ACC112 (cell line): ENCODE measurements around the gene MUC2.

ENCODE experiments used
- H2AFZ ChIP-seq: fragments of 200-600 bp; sonication (generic); one replicate; pipeline ENCODE4 v1.6.0; 2017; ENCODE audit warnings: antibody characterized with exemption, low read length; ENCODE audit not compliant: unreplicated experiment
- H3K27ac ChIP-seq: fragments of 200-600 bp; sonication (generic); 2 replicates; pipeline ENCODE4 v1.5.1; 2014; ENCODE audit warnings: low read depth, mild to moderate bottlenecking, antibody characterized with exemption, low read length, moderate library complexity
- H3K27me3 ChIP-seq: fragments of 200-600 bp; sonication (generic); 2 replicates; pipeline ENCODE4 v1.6.1; 2014; ENCODE audit warnings: mild to moderate bottlenecking, antibody characterized with exemption, low read length, moderate library complexity, mixed read lengths; ENCODE audit not compliant: insufficient read depth
- H3K36me3 ChIP-seq: fragments of 200-600 bp; sonication (generic); 2 replicates; pipeline ENCODE4 v1.6.1; 2016; ENCODE audit warnings: mild to moderate bottlenecking, antibody characterized with exemption, low read length, moderate library complexity, mixed read lengths; ENCODE audit not compliant: insufficient read depth
- H3K4me1 ChIP-seq: fragments of 200-600 bp; sonication (generic); one replicate; pipeline ENCODE4 v1.6.1; 2016; ENCODE audit warnings: low read length, mixed read lengths; ENCODE audit not compliant: insufficient read depth, unreplicated experiment, control insufficient read depth
- H3K4me3 ChIP-seq: fragments of 200-600 bp; sonication (generic); 2 replicates; pipeline ENCODE4 v1.5.1; 2014; ENCODE audit warnings: mild to moderate bottlenecking, low read depth, low read length
- H3K79me2 ChIP-seq: fragments of 200-600 bp; sonication (generic); one replicate; pipeline ENCODE4 v1.6.0; 2016; ENCODE audit warnings: low read length; ENCODE audit not compliant: control insufficient read depth, unreplicated experiment, insufficient read depth

Gene MUC2

GRCh38 chr11:1030556-1030955 lies 44.1 kb upstream of the MUC2 start:
- Histone ChIP-seq H3K27me3 (no peaks in the 10 kb centered on the region), H3K4me1 (no peaks in the 10 kb centered on the region), H3K4me3 (no peak overlapping the region), H2AFZ (no peak overlapping the region), H3K36me3 (no peaks in the 10 kb centered on the region), H3K79me2 (no peaks in the 10 kb centered on the region), H3K27ac (no peak overlapping the region)

GRCh38 chr11:1031121-1031899 lies 43.4 kb upstream of the MUC2 start:
- no peaks in the 10 kb centered on the region for H3K36me3 ChIP-seq
- no peaks in the 10 kb centered on the region for H3K4me1 ChIP-seq
- H3K27me3 ChIP-seq = no peaks in the 10 kb centered on the region
- H2AFZ ChIP-seq = no peak overlapping the region
- no peak overlapping the region for H3K4me3 ChIP-seq
- no peak overlapping the region for H3K27ac ChIP-seq
- no peaks in the 10 kb centered on the region for H3K79me2 ChIP-seq

- Histone ChIP-seq H3K27ac (no peak overlapping the region), H3K4me1 (no peaks in the 10 kb centered on the region), H2AFZ (no peak overlapping the region), H3K27me3 (no peaks in the 10 kb centered on the region), H3K36me3 (no peaks in the 10 kb centered on the region), H3K79me2 (no peaks in the 10 kb centered on the region), H3K4me3 (no peak overlapping the region)
These were observed 42.3 kb upstream of the MUC2 start for GRCh38 chr11:1032310-1032891.

- H3K36me3 ChIP-seq = no peaks in the 10 kb centered on the region
- H2AFZ ChIP-seq = no peak overlapping the region
- no peaks in the 10 kb centered on the region for H3K4me1 ChIP-seq
- H3K79me2 ChIP-seq = no peaks in the 10 kb centered on the region
- no peaks in the 10 kb centered on the region for H3K27me3 ChIP-seq
- H3K4me3 ChIP-seq = no peak overlapping the region
- no peak overlapping the region for H3K27ac ChIP-seq
These were observed 41.5 kb upstream of the MUC2 start for GRCh38 chr11:1033016-1033798.

- Histone ChIP-seq H3K4me1 (no peaks in the 10 kb centered on the region), H3K27ac (no peak overlapping the region), H3K79me2 (no peaks in the 10 kb centered on the region), H3K4me3 (no peak overlapping the region), H3K36me3 (no peaks in the 10 kb centered on the region), H2AFZ (no peak overlapping the region), H3K27me3 (no peaks in the 10 kb centered on the region)
These were observed 40.7 kb upstream of the MUC2 start for GRCh38 chr11:1034001-1034400.

- H3K4me1 ChIP-seq = no peaks in the 10 kb centered on the region
These were observed 40.0 kb upstream of the MUC2 start for GRCh38 chr11:1034456-1035295.

GRCh38 chr11:1035577-1036283 lies 38.9 kb upstream of the MUC2 start:
- Histone ChIP-seq H2AFZ (no peak overlapping the region), H3K4me3 (no peak overlapping the region), H3K79me2 (no peaks in the 10 kb centered on the region), H3K36me3 (no peaks in the 10 kb centered on the region), H3K27ac (no peak overlapping the region), H3K4me1 (no peaks in the 10 kb centered on the region), H3K27me3 (no peaks in the 10 kb centered on the region)

More at GRCh38 chr11:1034456-1035295, 40.0 kb upstream of the MUC2 start:
- Histone ChIP-seq H3K4me3 (no peak overlapping the region), H3K79me2 (no peaks in the 10 kb centered on the region), H3K27ac (no peak overlapping the region), H3K27me3 (no peaks in the 10 kb centered on the region), H2AFZ (no peak overlapping the region), H3K36me3 (no peaks in the 10 kb centered on the region)

- Histone ChIP-seq H3K79me2 (no peaks in the 10 kb centered on the region), H3K36me3 (no peaks in the 10 kb centered on the region), H2AFZ (no peak within 1 kb of the TSS), H3K27ac (no peak within 1 kb of the TSS), H3K27me3 (no peaks in the 10 kb centered on the region), H3K4me3 (no peak within 1 kb of the TSS), H3K4me1 (no peaks in the 10 kb centered on the region)
These were observed 38.3 kb upstream of the MUC2 start, which contains the start of gene MUC6 for GRCh38 chr11:1036303-1036923. MUC6 (minus strand) TSS chr11:1036718; CDS start chr11:1036655, 63 bp downstream.

- Histone ChIP-seq H3K27ac (no peak overlapping the region), H3K36me3 (no peaks in the 10 kb centered on the region), H3K27me3 (0 out of 2 replicates have a peak, but pooled peaks cover 4% of the 10 kb centered on the region), H3K4me1 (no peaks in the 10 kb centered on the region), H3K79me2 (no peaks in the 10 kb centered on the region), H3K4me3 (no peak overlapping the region), H2AFZ (no peak overlapping the region)
These were observed 37.7 kb upstream of the MUC2 start for GRCh38 chr11:1036931-1037330.
